Effector memory CD4-positive, alpha-beta T cell (primary cell): ENCODE data around the gene KDM7A.

Experiments used
- DNase-seq, 3 donors: peaks; one replicate each; pipeline ENCODE4 v3.0.0-alpha.2; 2020
- H3K27ac ChIP-seq: 2 replicates; pipeline ENCODE4 v1.7.0; 2013; ENCODE audit warnings: mild to moderate bottlenecking, low read length, moderate library complexity; ENCODE audit not compliant: insufficient read depth, poor library complexity, severe bottlenecking
- H3K27me3 ChIP-seq: replicated peaks from 2 replicates; pipeline ENCODE4 v1.7.0; 2013; ENCODE audit warnings: mild to moderate bottlenecking, low read length; ENCODE audit not compliant: insufficient read depth, control insufficient read depth, poor library complexity, severe bottlenecking
- H3K36me3 ChIP-seq: 2 replicates; pipeline ENCODE4 v1.7.0; 2013; ENCODE audit warnings: mild to moderate bottlenecking, low read length, moderate library complexity; ENCODE audit not compliant: control insufficient read depth, insufficient read depth
- H3K4me1 ChIP-seq: 2 replicates; pipeline ENCODE4 v1.7.0; 2013; ENCODE audit warnings: low read length, mild to moderate bottlenecking; ENCODE audit not compliant: control insufficient read depth, insufficient read depth, poor library complexity, severe bottlenecking
- H3K4me3 ChIP-seq: 2 replicates; pipeline ENCODE4 v1.7.0; 2013; ENCODE audit warnings: low read length, low read depth, mild to moderate bottlenecking; ENCODE audit not compliant: insufficient read depth, poor library complexity, severe bottlenecking
- H3K9me3 ChIP-seq: 2 replicates; pipeline ENCODE4 v1.7.0; 2013; ENCODE audit warnings: mild to moderate bottlenecking, low read length, moderate library complexity; ENCODE audit not compliant: control insufficient read depth

KDM7A gene

DNA sequence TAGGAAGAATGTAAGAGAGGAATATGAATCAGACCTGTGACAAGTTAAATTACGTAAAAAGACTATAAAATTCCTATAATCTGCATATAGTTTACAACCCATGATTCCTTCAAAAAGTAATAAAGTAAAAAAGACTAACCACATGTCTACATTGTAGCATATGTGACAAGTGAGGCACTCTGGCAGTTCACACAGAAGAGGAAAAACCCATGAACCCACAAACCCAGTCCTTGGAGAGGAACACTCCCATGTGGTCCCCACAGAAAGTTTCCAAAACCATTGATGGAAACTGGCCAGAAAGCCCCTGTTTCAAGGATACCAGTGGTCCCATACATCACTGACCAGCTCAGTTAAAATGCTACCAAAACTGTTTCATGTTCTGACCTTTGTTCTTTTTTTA is 15.7 kb downstream of the KDM7A start:
- H3K27me3 ChIP-seq = no peaks in the 10 kb centered on the region
- H3K36me3 ChIP-seq = peaks cover 4% of the 10 kb centered on the region
- H3K4me3 ChIP-seq = no peak overlapping the region
- H3K4me1 ChIP-seq = peaks cover 21% of the 10 kb centered on the region
- no peak for DNase-seq
- H3K9me3 ChIP-seq = no peaks in the 10 kb centered on the region
- H3K27ac ChIP-seq = no peak overlapping the region

DNA sequence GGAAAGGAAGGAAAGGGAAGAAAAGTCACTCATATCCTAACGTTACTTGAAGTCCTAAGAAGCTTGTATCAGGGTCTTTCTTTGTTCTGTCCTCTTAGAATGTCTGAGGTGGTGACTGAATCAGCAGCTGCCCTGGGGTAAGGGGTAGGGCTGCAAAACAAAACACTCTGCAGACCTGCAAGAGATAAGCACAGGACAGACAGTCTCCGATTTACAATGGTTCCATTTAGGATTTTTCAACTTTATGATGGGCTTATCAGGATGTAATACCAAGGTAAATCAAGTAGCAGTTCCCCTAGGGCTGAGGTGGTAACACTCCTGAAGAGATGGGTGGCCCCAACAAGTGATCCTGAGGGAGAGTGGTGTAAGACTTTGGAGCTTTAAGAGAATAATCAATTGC is 16.5 kb downstream of the KDM7A start:
- Histone ChIP-seq H3K9me3 (no peaks in the 10 kb centered on the region), H3K27ac (no peak overlapping the region), H3K4me3 (no peak overlapping the region), H3K4me1 (peaks cover 18% of the 10 kb centered on the region), H3K27me3 (no peaks in the 10 kb centered on the region), H3K36me3 (peaks cover 4% of the 10 kb centered on the region)
- DNase-seq = no peak

DNA sequence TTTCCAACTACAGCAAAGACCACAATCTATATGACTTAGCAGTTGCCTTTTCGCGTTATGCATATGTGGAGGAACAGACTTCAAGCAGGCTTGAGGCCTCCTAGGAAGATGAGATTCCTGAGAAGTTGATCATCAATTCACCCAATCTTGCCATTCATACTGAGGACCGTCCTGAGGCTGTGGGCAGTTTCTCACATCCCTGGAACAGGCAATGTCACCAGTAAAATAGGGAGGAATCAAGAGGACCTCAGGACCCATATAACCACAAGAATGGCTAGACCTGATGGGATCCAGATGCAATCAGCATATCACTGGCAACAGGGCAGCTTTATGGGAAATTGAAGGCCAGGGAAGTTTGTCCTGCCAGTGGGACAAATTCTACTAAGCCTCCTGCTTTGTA is 17.3 kb downstream of the KDM7A start:
- Histone ChIP-seq H3K4me3 (no peak overlapping the region), H3K27ac (no peak overlapping the region), H3K36me3 (peaks cover 4% of the 10 kb centered on the region), H3K9me3 (no peaks in the 10 kb centered on the region), H3K4me1 (peaks cover 18% of the 10 kb centered on the region), H3K27me3 (no peaks in the 10 kb centered on the region)
- DNase-seq = no peak

DNA sequence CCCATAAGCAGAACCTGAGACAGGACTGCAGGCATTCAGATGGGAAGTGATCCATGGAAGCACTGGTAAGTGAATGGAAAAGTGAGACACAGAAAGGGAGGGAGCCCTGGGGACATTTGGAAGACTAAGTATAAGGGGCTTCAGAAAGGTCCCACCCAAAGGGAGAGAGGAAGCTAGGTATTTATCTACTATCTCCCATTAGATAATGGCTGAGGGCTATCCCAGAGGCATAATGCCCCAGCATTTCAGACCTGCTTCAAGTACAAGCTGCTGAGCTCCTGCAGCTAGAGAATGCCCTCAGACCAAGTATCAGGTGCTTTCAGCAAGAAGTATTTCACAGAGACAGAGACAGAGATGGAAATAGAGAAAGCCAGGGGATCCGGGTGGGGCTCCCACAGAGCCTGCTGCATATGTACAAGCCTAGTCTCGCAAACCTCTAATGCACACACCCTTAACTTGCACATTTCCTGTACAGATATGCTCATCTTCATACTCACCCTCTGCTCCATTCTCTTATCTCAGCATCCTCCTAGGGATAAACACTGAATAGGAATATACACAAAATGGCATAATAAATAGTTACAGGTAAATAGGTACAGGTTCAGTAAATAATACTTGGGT is 20.2 kb downstream of the KDM7A start:
- Histone ChIP-seq H3K4me1 (peaks cover 14% of the 10 kb centered on the region), H3K27ac (no peak overlapping the region), H3K9me3 (no peaks in the 10 kb centered on the region), H3K4me3 (no peak overlapping the region), H3K27me3 (no peaks in the 10 kb centered on the region), H3K36me3 (peaks cover 4% of the 10 kb centered on the region)
- DNase-seq = no peak

DNA sequence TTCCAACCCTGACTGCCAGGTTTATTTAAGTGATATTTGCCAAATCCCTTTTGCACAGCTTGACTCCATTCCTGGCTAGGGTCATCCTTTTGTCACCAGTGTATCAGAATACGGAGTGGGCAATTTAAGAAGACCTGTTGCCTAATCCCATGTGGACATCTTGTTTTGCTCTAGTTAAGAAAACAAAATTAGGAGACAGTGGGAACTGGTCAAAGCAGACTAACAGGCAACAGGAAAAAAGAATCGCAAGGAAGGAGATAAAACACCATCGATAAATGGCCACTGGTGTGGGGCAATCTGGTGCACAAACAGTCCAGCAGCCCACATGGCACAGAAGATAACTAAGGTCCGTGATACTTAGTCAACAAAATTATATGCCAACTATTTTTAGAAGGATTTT is 21.4 kb downstream of the KDM7A start:
- peaks cover 14% of the 10 kb centered on the region for H3K4me1 ChIP-seq
- no peak overlapping the region for H3K4me3 ChIP-seq
- no peaks in the 10 kb centered on the region for H3K27me3 ChIP-seq
- H3K36me3 ChIP-seq = peaks cover 4% of the 10 kb centered on the region
- no peak for DNase-seq
- H3K9me3 ChIP-seq = no peaks in the 10 kb centered on the region
- H3K27ac ChIP-seq = no peak overlapping the region

DNA sequence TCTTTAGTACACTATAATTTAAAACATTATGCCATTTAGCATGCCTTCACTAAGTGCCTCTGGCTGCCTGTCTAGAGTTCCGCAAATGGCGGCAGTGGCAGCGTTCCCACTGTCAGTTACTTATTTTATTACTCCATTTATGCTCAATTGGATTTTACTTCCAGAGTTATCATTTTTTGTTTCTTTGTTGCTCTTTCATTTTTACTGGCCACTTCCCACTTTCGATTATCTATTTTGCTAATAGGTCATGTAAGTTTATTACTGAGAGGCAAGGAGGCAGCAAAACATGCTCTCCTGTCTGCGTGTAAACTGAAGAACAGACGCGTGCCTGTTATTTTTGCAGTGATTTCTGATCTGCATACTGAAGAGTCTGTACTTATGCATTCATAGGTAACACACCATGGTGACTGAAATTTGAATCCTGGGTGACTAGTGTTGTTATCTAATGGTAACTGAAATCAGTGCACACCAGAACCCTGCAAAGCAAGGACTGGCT is 23.1 kb downstream of the KDM7A start:
- Histone ChIP-seq H3K4me1 (peaks cover 14% of the 10 kb centered on the region), H3K36me3 (peaks cover 4% of the 10 kb centered on the region), H3K27ac (no peak overlapping the region), H3K27me3 (no peaks in the 10 kb centered on the region), H3K9me3 (no peaks in the 10 kb centered on the region), H3K4me3 (no peak overlapping the region)
- DNase-seq = no peak

DNA sequence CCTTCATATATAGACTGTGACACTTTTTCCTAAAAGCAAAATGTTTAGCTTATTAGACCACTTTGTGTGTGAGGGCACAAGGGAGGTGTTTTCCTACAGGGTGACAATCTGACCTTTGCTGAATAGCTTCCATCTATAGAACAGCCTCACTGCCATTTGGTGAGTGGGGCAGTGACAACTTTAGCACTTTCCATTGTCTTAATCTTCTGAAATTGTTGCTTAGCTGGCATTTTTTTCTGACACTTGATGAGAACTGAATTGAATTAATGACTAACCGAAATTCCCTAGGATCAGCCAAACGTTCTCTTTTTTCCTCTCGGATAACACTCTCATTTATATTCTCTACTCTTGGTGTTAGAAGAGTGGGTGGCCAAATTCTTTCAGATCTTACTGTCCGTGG is 30.2 kb downstream of the KDM7A start:
- no peaks in the 10 kb centered on the region for H3K27me3 ChIP-seq
- no peaks in the 10 kb centered on the region for H3K9me3 ChIP-seq
- no peak overlapping the region for H3K4me3 ChIP-seq
- no peak for DNase-seq
- H3K27ac ChIP-seq = no peak overlapping the region
- H3K4me1 ChIP-seq = no peaks in the 10 kb centered on the region
- no peaks in the 10 kb centered on the region for H3K36me3 ChIP-seq

DNA sequence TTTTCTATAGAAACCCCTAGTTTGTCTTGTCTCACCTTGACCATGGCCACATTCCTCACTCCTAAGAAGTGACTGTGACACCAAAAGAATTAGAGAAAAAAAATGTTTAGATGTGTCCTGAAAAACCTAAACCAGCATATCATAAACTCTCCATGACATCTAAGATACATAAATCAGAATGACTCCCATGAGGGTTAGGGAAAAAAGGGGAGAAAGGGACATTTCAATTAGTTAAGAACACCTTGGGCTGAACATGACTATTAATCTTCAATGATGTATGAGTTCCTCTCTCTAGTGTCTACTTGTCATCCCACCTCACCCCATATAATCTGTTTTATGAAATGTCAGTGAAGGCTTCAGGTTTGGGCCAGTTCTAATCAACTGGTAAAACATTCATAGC is 31.1 kb downstream of the KDM7A start:
- H3K9me3 ChIP-seq = no peaks in the 10 kb centered on the region
- H3K4me3 ChIP-seq = no peak overlapping the region
- no peak for DNase-seq
- no peaks in the 10 kb centered on the region for H3K4me1 ChIP-seq
- no peak overlapping the region for H3K27ac ChIP-seq
- no peaks in the 10 kb centered on the region for H3K27me3 ChIP-seq
- no peaks in the 10 kb centered on the region for H3K36me3 ChIP-seq

DNA sequence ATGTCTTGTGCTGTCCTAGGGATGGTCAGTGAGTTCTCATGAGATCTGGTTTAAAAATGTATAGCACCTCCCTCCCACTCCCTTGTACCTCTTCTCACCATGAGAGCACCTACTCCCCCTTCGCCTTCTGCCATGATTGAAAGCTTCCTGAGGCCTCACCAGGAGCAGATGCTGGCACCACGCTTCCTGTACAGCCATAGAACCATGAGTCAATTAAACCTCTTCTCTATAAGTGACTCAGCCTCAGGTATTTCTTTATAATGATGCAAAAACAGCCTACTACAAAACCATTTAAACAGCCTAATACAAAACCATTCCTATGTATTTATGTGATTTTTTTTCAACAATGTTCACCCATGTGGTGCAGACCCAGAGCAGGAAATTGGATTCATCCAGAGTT is 32.0 kb downstream of the KDM7A start:
- DNase-seq = no peak
- H3K4me3 ChIP-seq = no peak overlapping the region

DNA sequence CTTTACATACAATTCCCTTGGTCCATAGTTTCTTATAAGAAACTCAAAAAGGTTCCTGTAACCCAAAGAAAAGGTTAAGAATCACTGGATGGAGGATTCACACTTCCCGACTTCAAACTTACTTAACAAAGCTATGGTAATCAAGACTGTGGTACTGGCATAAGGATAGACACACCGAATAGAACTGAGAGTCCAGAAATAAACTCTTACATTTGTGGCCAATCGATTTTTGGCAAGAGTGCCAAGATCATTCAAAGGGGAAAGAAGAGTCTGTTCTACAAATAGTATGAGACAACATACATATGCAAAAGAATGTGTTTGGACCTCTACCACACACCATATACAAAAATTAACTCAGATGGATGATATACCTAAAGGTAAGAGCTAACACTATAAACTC is 32.8 kb downstream of the KDM7A start:
- no peaks in the 10 kb centered on the region for H3K9me3 ChIP-seq
- no peak overlapping the region for H3K27ac ChIP-seq
- no peak for DNase-seq
- H3K27me3 ChIP-seq = no peaks in the 10 kb centered on the region
- H3K36me3 ChIP-seq = no peaks in the 10 kb centered on the region
- no peak overlapping the region for H3K4me3 ChIP-seq
- H3K4me1 ChIP-seq = no peaks in the 10 kb centered on the region

More for the DNA sequence above, 32.0 kb downstream of the KDM7A start:
- H3K4me1 ChIP-seq = no peaks in the 10 kb centered on the region
- no peak overlapping the region for H3K27ac ChIP-seq
- no peaks in the 10 kb centered on the region for H3K36me3 ChIP-seq
- no peaks in the 10 kb centered on the region for H3K27me3 ChIP-seq
- no peaks in the 10 kb centered on the region for H3K9me3 ChIP-seq
